Fibroblast of lung (primary cell): ENCODE data around the gene TAOK2.

Experiments
- CTCF ChIP-seq, 2 donors: IDR thresholded peaks in 1 of 2; conservative IDR thresholded peaks in 1 of 2; 1 replicate in 1 of 2; 2 replicates in 1 of 2; pipeline ENCODE4 v1.5.1; 2011 to 2012; ENCODE audit warnings: low read length in 2 of 2, control low read depth in 1 of 2, inconsistent platforms in 1 of 2, low read depth in 1 of 2, mild to moderate bottlenecking in 1 of 2
- EZH2 ChIP-seq: IDR thresholded peaks from 2 replicates; pipeline ENCODE4 v1.5.1; 2012; ENCODE audit warnings: low read length, control low read depth, mild to moderate bottlenecking; ENCODE audit errors: missing control alignments

GRCh38 chr16:30030841-30031413 lies 57.3 kb downstream of the TAOK2 start, which contains the start of gene TLCD3B:
- TF ChIP-seq CTCF (conservative IDR thresholded peaks at IDR 0.05 in 1 of 2, IDR thresholded peaks at IDR 0.05 in 1 of 2; ENCODE audit: low read depth in 1 of 2, low read length in 2 of 2) (no peak), EZH2 (no peak)
